Measurements from ENCODE around the gene UBE2J2.
"Not testable (repeated sequence)": the region's sequence is repeated elsewhere in the genome, so short reads cannot be mapped to it uniquely, and the experiment has no call there.

The UBE2J2 gene

GRCh38 chr1:1253972-1254666, 19.5 kb downstream of the UBE2J2 start:
- DNase-seq, result no peak

GRCh38 chr1:1253314-1253713, 20.3 kb downstream of the UBE2J2 start:
- DNase-seq, result no peak

GRCh38 chr1:1250786-1251284, 22.8 kb downstream of the UBE2J2 start:
- peak; percentile 71 for DNase-seq

GRCh38 chr1:1248009-1248913, 25.4 kb downstream of the UBE2J2 start:
- not testable (repeated sequence) for DNase-seq

DNA sequence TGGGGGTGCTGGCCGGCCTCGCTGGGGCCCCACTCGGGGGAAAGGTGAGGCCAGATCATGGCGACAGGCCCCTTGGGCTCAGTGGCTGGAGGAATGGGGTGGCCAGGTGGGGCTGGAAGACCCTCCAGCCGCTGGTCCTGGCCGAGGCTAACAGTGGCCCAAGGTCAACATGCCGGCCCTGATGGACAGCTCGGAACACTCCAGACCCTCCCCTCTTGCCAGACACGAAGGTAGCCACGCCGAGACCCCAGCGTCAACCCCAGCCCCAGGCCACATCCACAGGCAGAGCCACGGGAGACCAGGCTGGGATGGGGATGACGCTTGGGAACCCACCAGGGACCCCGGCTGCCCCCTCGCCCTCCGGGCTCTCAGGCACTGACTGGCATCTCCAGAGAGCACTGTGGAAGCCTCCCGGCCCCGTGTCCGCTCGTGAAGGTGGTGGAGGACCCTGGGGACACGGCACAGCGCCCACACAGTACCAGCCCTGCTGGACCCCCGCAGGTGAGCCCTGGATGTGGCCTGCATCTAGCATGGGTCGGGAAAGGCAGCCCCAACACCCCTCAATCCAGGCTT, 26.2 kb downstream of the UBE2J2 start:
- no peak for DNase-seq

DNA sequence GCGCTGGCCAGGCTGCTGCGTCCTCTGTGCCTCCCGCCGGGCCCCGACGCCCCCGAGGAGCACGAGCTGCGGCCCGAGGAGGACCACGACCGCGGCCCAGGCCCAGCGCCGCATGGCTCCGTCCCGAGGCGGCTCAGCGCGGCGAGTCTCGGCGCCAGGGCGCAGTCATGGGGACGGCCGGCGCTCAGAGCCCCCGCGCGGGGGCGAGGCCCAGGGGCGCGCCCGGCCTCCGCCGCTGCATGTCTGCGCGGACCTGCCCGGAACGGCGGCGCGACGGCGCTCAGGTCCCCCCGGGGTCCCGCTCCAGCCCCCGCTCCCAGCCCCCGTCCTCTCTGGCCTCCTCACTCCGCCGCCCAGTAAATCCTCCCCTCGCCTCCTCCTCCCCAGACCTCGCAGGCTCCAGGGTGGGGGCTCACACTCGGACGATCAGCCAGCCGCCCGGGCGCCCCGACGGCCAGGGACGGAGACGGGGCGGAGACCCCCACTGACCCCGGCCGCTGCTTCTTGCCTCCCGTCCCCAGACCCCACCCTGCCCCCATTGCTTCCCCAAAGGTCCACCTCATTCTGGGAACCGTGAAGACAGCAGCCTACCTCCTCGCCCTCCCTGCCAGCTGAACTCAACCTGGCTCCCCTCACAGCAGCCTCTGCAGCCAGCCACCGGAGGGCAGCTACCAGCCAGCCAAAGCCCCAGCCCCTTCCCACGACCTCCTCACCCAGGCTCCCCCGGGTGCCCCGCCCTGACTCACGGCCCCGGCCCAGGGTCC, 26.9 kb downstream of the UBE2J2 start, which contains the start of gene C1QTNF12:
TSS of gene C1QTNF12 (minus strand) at position 146 of the 764 bp plus-strand sequence. CDS start at position 114, 32 bp downstream.
- no peak for DNase-seq

- DNase-seq, result no peak
Measured at GRCh38 chr1:1245817-1246576, 27.7 kb downstream of the UBE2J2 start.

- no peak for DNase-seq
Measured at GRCh38 chr1:1245178-1245816, 28.4 kb downstream of the UBE2J2 start.

- DNase-seq, result no peak
Measured at GRCh38 chr1:1244192-1244811, 29.4 kb downstream of the UBE2J2 start.

DNA sequence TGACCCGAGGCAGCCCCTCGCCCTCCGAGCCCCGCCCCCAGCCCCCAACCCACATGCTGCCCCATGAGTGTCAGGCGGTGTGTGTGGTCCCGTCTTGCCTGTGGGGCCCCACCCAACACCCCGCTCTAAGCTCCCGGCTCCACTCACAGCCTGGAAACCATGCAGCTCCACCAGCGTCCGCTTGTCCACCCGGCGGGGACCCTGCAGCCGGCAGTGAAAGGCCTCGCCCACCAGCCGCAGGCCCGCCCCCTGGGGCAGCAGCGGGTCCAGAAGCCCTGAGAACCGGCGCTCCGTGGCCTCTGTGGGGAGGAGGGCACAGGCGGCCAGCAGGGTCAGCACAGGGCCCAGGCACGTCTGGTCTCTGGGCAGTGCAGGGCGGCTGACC, 29.9 kb downstream of the UBE2J2 start:
- DNase-seq, result no peak

DNA sequence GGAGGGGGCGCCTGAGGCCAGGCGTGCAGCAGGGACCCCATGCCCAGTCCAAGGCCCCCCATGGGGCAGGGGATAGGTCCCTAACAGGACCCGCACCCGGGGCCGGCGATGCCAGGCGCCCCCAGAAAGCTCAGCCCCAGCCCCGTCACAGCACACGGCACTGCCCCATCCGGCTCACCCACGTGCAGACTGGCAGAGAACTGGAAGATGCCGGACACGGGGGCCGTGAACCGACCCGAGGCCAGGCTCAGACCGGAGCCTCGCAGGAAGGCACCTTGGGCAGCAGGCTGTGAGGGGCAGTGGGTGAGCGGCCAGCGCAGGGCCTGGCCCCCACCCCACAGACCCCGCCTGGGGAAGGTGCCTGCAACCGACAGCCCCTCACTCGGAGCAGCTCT, 30.4 kb downstream of the UBE2J2 start:
- no peak for DNase-seq

GRCh38 chr1:1242461-1243265, 31.0 kb downstream of the UBE2J2 start:
- DNase-seq, result no peak

DNA sequence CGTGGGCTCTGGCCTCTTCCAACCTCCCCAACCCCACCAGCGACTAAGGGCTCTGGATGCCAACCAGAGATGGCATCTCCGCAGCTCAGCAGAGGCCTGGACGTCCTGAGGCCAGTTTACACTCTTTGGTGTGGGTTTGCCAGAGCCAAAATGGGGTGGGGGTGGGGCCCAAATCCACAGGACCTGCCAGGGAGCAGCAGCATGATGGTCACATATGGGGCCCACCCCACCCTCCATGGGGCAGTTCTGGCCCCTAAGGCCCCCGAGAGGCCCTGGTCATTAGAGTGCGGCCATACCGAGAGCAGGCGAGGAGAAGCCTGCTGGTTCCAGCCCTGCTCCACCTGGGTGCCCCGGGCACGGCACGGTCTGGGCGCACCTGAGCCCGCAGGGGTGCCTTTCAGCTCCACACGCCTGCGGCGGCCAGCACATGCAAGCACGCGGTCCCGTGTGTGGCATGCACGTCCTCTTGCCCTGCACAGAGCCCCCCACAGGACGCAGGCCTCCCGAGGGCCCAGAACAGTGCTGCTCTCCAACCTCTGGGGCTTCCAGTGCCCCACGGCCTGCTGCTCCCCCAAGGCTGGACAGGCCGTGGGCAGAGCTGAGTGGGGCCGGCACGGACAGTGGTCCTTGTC, 31.9 kb downstream of the UBE2J2 start:
- no peak for DNase-seq

DNA sequence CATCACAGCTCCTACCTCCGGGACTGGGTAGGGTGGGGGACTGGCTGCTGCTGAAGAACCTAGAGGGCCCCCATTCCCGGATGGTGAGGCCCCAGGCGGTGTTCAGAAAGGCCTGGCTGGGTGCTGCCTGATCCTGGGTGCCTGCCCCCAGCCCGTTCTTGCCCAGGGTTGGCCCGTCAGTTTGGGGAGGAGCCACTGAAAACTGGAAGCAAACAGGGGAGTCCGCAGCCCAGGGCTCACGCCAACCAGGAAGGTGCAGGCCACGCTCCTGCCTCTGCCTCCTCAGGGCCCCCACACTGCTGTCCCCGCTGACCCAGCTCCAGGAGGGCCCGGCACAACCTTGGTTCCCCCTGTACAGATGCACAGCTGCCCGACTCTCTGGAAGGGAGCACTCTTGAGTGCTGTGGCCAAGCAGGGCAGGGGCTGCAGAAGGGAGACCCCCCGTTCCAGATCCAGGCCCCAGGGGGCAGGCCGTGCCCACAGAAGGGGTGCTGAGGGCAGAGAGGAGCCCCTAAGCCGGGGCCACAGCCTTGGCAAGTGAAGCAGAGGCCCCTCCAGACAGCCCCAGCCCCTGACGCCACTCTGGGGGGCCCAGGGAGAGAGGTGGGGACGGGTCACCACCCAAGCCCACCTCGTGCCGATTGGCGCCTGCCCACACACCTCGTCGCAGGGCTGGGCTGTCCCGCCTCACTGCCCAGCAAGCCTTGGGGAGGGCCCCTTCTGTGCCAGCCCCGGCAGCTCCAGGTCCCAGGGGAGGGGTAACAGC, 32.6 kb downstream of the UBE2J2 start:
- DNase-seq, result no peak

DNA sequence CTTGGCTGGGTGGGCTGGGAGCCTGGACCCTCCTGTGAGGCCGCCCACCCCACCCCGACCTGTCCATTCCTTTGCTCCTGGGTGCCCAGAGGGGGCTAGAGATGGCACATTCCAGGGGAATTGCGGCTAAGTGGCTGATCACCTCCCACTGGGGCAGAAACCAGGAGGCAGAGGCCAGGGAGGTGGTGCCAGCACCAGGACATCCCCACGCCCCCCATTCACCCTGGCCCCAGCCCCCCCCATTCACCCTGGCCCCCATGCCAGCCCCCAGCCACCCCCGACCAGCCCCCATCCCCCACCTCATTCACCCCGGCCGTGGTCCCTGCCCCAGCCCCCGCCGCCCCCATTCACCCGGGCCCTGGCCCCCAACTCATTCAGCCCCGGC, 33.3 kb downstream of the UBE2J2 start:
- no peak for DNase-seq

GRCh38 chr1:1239614-1240347, 33.9 kb downstream of the UBE2J2 start:
- DNase-seq, result no peak

GRCh38 chr1:1239227-1239613, 34.4 kb downstream of the UBE2J2 start:
- DNase-seq, result no peak

GRCh38 chr1:1238702-1239178, 34.9 kb downstream of the UBE2J2 start:
- DNase-seq, result no peak
